ENCODE data around the gene SNAPIN. TPM values are rescaled to one million over a fixed set of nuclear protein-coding genes. Genes with fewer than 3 reads are reported as not detected.

SNAPIN gene
- total RNA-seq, 1 experiment from 2014 or later, result 29.0 TPM

GRCh38 chr1:153613406-153613805 is 45.1 kb upstream of the SNAPIN start:
- H3T11ph ChIP-seq (ENCODE audit: low read length), result no peak overlapping the region
- H3K4me1 Mint-ChIP-seq, result peaks cover 37 to 63% of the 10 kb centered on the region in 2 experiments
- no peak overlapping the region for H2BK15ac ChIP-seq (ENCODE audit: low read depth, low read length)
- no peaks in the 10 kb centered on the region for H3K79me1 ChIP-seq (ENCODE audit: insufficient read depth, low read depth, low read length, poor library complexity, severe bottlenecking)
- peaks cover 3% of the 10 kb centered on the region for H3K23me2 ChIP-seq (ENCODE audit: insufficient read length, low read depth, low read length, poor library complexity, severe bottlenecking)
- no peak overlapping the region for H3K23ac ChIP-seq (ENCODE audit: insufficient read length, low read depth, low read length)
- no peak overlapping the region for H3K4ac ChIP-seq (ENCODE audit: low read depth, low read length)
- no peak overlapping the region for H2BK20ac ChIP-seq (ENCODE audit: low read depth, low read length, poor library complexity, severe bottlenecking)
- no peak overlapping the region for H2AFZ ChIP-seq (ENCODE audit: low read length)
- H3K18ac ChIP-seq (ENCODE audit: insufficient read length, low read depth, low read length), result no peak overlapping the region
- H3K9me3 ChIP-seq (ENCODE audit: control insufficient read depth, low read depth, low read length), result no peaks in the 10 kb centered on the region
- H3K14ac ChIP-seq (ENCODE audit: insufficient read depth, low read length), result no peak overlapping the region
- H3K4me3 Mint-ChIP-seq, result peak overlapping the region in 1 of 2 experiments; percentile 11; a peak in 3 of 5 replicates
- H3K36me3 Mint-ChIP-seq (ENCODE audit: insufficient read depth in 1 of 3, low read depth in 3 of 3), result peaks cover 0 to under 1% (median 0%) of the 10 kb centered on the region in 3 experiments; a peak in 2 of 7 replicates
- peaks cover 2% of the 10 kb centered on the region; the same call in 1 of the 2 replicates for H3K27me3 Mint-ChIP-seq (ENCODE audit: low read depth)
- H3K27ac Mint-ChIP-seq, result no peak overlapping the region; a peak in 1 of 7 replicates
- H3K27ac ChIP-seq (ENCODE audit: insufficient read length, low read depth, low read length), result no peak overlapping the region
- no peak for DNase-seq
- TF ChIP-seq CTCF (conservative IDR thresholded peaks at IDR 0.05), result no peak
- H2BK120ac ChIP-seq (ENCODE audit: low read depth, low read length, poor library complexity, severe bottlenecking), result no peak overlapping the region
- H4K91ac ChIP-seq (ENCODE audit: insufficient read length, low read depth, low read length), result no peak overlapping the region
- H3K56ac ChIP-seq (ENCODE audit: insufficient read length, low read depth, low read length), result no peak overlapping the region
- no peak overlapping the region for H2BK5ac ChIP-seq (ENCODE audit: insufficient read length, low read length)
- no CpG with 5 or more reads among the region's 5 CpGs for WGBS (ENCODE audit: extremely low coverage, insufficient read length, low lambda C conversion rate)
- peaks cover 9% of the 10 kb centered on the region; the same call in 1 of the 2 replicates for H3K4me1 ChIP-seq (ENCODE audit: insufficient read depth, low read length)
- H4K20me1 ChIP-seq (ENCODE audit: control insufficient read depth, insufficient read depth, insufficient read length), result no peaks in the 10 kb centered on the region
- H2AK5ac ChIP-seq (ENCODE audit: insufficient read length, low read length), result no peak overlapping the region
- H3K9ac ChIP-seq (ENCODE audit: extremely low read depth, insufficient read length, low read length), result no peak overlapping the region
- H4K8ac ChIP-seq (replicated peaks; ENCODE audit: insufficient read length, low read depth, low read length), result no peak overlapping the region
- no peak overlapping the region for H3K4me2 ChIP-seq (ENCODE audit: insufficient read depth, insufficient read length, low read length)
- H4K5ac ChIP-seq (ENCODE audit: insufficient read length, low read depth, low read length), result no peak overlapping the region
- H3K27me3 ChIP-seq (ENCODE audit: insufficient read depth, low read length), result no peaks in the 10 kb centered on the region
- H3K9me3 Mint-ChIP-seq, result no peaks in the 10 kb centered on the region
- no peaks in the 10 kb centered on the region for H3K79me2 ChIP-seq (ENCODE audit: insufficient read depth, low read length)
- H2BK12ac ChIP-seq (ENCODE audit: insufficient read length, low read depth, low read length), result no peak overlapping the region

All from H9 (cell line).